A549 treated with CpdA at 1 μM for 4 hours (cell line): ENCODE measurements around the gene ERCC8. TPM values are rescaled to one million over a fixed set of nuclear protein-coding genes. Genes with fewer than 3 reads are reported as not detected.

ENCODE experiments used
- total RNA-seq: library from RNA; stranded (reverse); fragments of 200-300 nt; extraction: Qiagen RNA extraction; gene quantifications from 5 replicates; pipeline ENCODE4 v1.2.3, GENCODE V29; 2022; ENCODE audit warnings: low read depth

Gene ERCC8, protein sequence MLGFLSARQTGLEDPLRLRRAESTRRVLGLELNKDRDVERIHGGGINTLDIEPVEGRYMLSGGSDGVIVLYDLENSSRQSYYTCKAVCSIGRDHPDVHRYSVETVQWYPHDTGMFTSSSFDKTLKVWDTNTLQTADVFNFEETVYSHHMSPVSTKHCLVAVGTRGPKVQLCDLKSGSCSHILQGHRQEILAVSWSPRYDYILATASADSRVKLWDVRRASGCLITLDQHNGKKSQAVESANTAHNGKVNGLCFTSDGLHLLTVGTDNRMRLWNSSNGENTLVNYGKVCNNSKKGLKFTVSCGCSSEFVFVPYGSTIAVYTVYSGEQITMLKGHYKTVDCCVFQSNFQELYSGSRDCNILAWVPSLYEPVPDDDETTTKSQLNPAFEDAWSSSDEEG
- 12.4 to 20.4 TPM (median 13.6 TPM) in 5 replicates for total RNA-seq

DNA sequence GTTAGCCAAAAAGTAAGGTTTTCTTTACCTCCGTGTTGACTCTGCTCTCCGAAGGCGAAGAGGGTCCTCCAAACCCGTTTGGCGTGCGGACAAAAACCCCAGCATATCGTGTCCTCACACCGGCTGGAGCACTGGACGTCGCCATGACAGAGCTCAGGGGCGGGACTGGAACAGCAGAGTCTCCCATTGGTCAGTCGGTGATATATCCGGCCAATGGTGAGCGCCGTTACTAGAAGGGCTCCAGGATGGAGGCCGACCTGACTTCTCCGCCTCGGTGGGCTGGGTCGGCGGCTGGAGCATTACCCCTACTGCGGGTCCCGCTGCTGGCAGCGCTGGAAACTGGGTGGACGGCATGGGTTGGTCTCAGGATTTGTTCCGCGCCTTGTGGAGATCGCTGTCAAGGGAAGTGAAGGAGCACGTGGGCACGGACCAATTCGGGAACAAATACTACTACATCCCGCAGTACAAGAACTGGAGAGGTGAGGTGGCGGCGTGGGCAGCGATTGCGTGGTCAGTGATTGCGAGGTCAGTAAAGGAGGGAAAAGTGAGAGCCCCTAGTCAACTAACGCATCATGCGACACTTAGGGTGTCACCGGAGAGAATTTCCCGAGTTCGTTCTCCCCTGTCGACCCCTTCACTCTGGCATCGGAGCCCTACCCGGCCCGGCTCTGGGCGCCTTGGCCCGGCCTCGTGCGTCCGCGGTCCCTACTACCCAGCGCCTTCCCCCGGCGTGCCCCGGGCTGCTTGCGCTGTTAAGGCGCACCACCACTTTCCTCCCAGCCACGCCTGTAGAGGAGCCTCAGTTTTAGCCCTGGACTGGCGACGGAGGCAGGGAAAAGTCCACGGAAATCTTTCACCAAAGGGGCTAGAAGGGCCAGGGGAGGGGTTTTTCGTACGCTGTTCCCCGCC, at the start of gene ERCC8, which contains the start of gene NDUFAF2:
Gene ERCC8 (minus strand): TSS at position 167 of the 909 bp plus-strand sequence. CDS start 62 bp downstream, at position 105.
Gene NDUFAF2 (plus strand): TSS at position 302 of the 909 bp plus-strand sequence. CDS start 51 bp downstream, at position 353.

DNA sequence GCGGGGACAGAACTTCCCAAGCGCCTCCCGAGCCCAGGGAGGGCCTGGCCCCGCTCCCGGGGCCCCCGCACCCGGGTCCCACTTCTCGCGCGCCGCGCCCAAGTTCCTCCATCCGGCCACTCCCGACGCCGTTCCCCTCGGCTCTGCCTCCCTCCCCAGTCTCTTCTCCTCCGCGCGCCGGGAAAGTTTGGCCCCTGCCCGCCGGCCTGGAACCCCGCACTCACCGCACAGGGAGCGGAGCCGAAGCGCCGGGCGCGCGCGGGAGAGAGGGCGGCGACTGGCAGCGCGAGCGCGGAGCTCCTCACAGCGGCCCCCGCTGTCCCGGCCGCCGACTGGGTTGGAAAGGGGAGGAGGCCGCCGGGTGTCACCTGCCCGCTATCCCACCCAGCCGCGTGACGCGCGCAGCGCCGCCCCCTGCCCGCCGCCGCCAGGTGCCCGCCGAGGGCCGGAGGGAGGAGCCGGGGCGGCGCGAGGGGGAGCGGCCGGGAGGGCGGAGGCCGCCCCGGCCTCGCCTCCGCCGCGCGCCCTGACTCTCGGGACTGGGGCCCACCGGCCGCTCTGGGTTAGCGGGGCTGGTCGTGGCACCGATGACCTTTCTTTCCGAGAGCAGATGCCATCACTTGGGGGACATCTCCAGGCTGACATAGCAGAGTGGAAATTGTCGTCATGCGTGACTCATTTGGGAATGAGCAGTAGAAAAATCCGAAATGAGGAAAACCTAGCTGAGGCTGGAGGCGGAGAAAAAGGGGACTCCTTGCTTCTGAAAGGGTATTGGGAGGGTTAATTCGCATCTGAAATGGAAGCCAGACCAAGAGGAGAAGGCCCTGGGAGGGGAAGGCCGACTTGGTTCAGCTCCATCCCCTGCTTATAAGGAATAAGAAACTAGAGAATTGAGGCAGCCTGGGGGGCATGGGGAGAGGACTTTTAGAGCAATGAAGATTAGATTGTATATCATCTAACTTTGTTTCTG, 100.6 kb downstream of the ERCC8 start, which contains the start of gene ELOVL7:
Gene ELOVL7 (minus strand): TSS at position 334 of the 970 bp plus-strand sequence. CDS start 56,872 bp downstream, outside the sequence.

Other genes starting within 250 kb of the ERCC8 start
- 15.6 to 19.1 TPM (median 18.5 TPM) in 5 replicates for gene DEPDC1B, start 244.9 kb downstream of the ERCC8 start, total RNA-seq
- 9.5 to 13.8 TPM (median 10.9 TPM) in 5 replicates for gene ELOVL7, start 100.8 kb downstream of the ERCC8 start, total RNA-seq
- 75.3 to 83.1 TPM (median 78.9 TPM) in 5 replicates for gene NDUFAF2, start 135 bp upstream of the ERCC8 start, total RNA-seq
- 71.2 to 88.2 TPM (median 74.7 TPM) in 5 replicates for gene SMIM15, start 217.4 kb upstream of the ERCC8 start, total RNA-seq